RWPE1 (cell line): ENCODE data around the gene FAM204A.

Experiments used
- CTCF ChIA-PET: fragments of 350-600 bp; sonication (Branson Sonifier 250); formaldehyde crosslinking; extraction: SDS; loops from one replicate; lab custom pipeline; 2021; lab: Yijun Ruan, JAX
- POLR2A ChIA-PET: fragments of 400-600 bp; formaldehyde crosslinking; extraction: SDS; loops from one replicate; lab custom pipeline; 2020; ENCODE audit warnings: antibody characterized with exemption; ENCODE audit not compliant: low non-redundant PET; lab: Yijun Ruan, JAX
- DNase-seq: peaks from one replicate; pipeline ENCODE4 v3.0.0; 2012; ENCODE audit warnings: low spot score
- H3K27ac ChIP-seq: fragments of 450-650 bp; 2 replicates; pipeline ENCODE4 v1.5.1; 2017
- CTCF ChIP-seq: fragments of 450-650 bp; conservative IDR thresholded peaks from 2 replicates; pipeline ENCODE4 v1.5.1; 2017; ENCODE audit warnings: low read depth, mild to moderate bottlenecking

The FAM204A gene

GRCh38 chr10:118308664-118309063, 33.5 kb downstream of the FAM204A start:
- H3K27ac ChIP-seq = no peak overlapping the region
- DNase-seq = no peak
- ChIA-PET CTCF (no interaction called here), POLR2A (no interaction called here)
- no peak for TF ChIP-seq CTCF

GRCh38 chr10:118307859-118308258, 34.3 kb downstream of the FAM204A start:
- ChIA-PET POLR2A (no interaction called here), CTCF (no interaction called here)
- H3K27ac ChIP-seq = no peak overlapping the region
- TF ChIP-seq CTCF = no peak
- no peak for DNase-seq

- no peak overlapping the region for H3K27ac ChIP-seq
- DNase-seq = no peak
- no peak for TF ChIP-seq CTCF
- CTCF ChIA-PET = no interaction called here
- POLR2A ChIA-PET = no interaction called here
These were observed 34.9 kb downstream of the FAM204A start for GRCh38 chr10:118307220-118307619.

- ChIA-PET POLR2A (no interaction called here), CTCF (interaction anchor here (0.5 to 1.4 kb wide), 2 partner anchors 97 to 809 kb away, joined by 3 read pairs; no protein-coding TSS in a partner anchor)
- H3K27ac ChIP-seq = no peak overlapping the region
- no peak for DNase-seq
- TF ChIP-seq CTCF = no peak
These were observed 36.4 kb downstream of the FAM204A start for GRCh38 chr10:118305730-118306129.

GRCh38 chr10:118304521-118304920, 37.6 kb downstream of the FAM204A start:
- H3K27ac ChIP-seq = no peak overlapping the region
- CTCF ChIA-PET = no interaction called here
- no peak for TF ChIP-seq CTCF
- no peak for DNase-seq
- POLR2A ChIA-PET = no interaction called here

GRCh38 chr10:118301211-118301610, 40.9 kb downstream of the FAM204A start:
- TF ChIP-seq CTCF = no peak
- H3K27ac ChIP-seq = no peak overlapping the region
- DNase-seq = no peak
- ChIA-PET CTCF (interaction anchor here (1.6 kb wide), 1 partner anchor 12 kb away, joined by 5 read pairs; no protein-coding TSS in a partner anchor), POLR2A (no interaction called here)

GRCh38 chr10:118300320-118300719, 41.8 kb downstream of the FAM204A start:
- no peak overlapping the region for H3K27ac ChIP-seq
- ChIA-PET POLR2A (no interaction called here), CTCF (interaction anchor here (0.6 to 1.6 kb wide), 3 partner anchors 13 to 713 kb away, joined by 3 to 5 read pairs (median 3); no protein-coding TSS in a partner anchor)
- peak; percentile 68 for DNase-seq
- TF ChIP-seq CTCF = no peak
